OCI-LY7 (cell line): ENCODE results near the gene TSPAN8. TPM values are rescaled to one million over a fixed set of nuclear protein-coding genes. Genes with fewer than 3 reads are reported as not detected.
"Not testable (repeated sequence)": the region's sequence is repeated elsewhere in the genome, so short reads cannot be mapped to it uniquely, and the experiment has no call there.

ENCODE experiments used
- BruUV-seq: library from RNA; stranded (reverse); fragments of 400-500 nt; replicated peaks from 2 replicates; lab custom pipeline; 2021; lab: Mats Ljungman, UMichigan
- CTCF ChIA-PET: fragments of 300-600 bp; sonication (Branson Sonifier 250); formaldehyde crosslinking; loops from one replicate; lab custom pipeline; 2022; ENCODE audit warnings: antibody characterized with exemption; ENCODE audit not compliant: unreplicated experiment; lab: Charles Lee
- POLR2A ChIA-PET: fragments of 300-600 bp; sonication (Branson Sonifier 250); formaldehyde crosslinking; loops from one replicate; lab custom pipeline; 2022; ENCODE audit warnings: antibody characterized with exemption; lab: Charles Lee
- DNase-seq: peaks from one replicate; pipeline ENCODE4 v3.0.0-alpha.2; 2015; ENCODE audit warnings: low spot score
- H2AFZ ChIP-seq: fragments of 200-600 bp; sonication (generic), shearing (Covaris generic); 2 replicates; pipeline ENCODE4 v1.6.1; 2014; ENCODE audit warnings: mild to moderate bottlenecking, antibody characterized with exemption, low read length, moderate library complexity
- H3K27ac ChIP-seq: fragments of 200-600 bp; sonication (generic); 2 replicates; pipeline ENCODE4 v1.5.1; 2014; ENCODE audit warnings: mixed run types, low read depth, mild to moderate bottlenecking, moderate library complexity, low read length, inconsistent platforms; ENCODE audit not compliant: poor library complexity, severe bottlenecking
- H3K36me3 ChIP-seq: fragments of 200-600 bp; sonication (generic); 2 replicates; pipeline ENCODE4 v1.6.1; 2014; ENCODE audit warnings: mild to moderate bottlenecking, antibody characterized with exemption, low read length, moderate library complexity, mixed read lengths; ENCODE audit not compliant: insufficient read depth
- H3K4me1 ChIP-seq: fragments of 200-600 bp; sonication (generic); 2 replicates; pipeline ENCODE4 v1.5.1; 2014; ENCODE audit warnings: mild to moderate bottlenecking, low read length; ENCODE audit not compliant: insufficient read depth, poor library complexity, severe bottlenecking
- H3K4me2 ChIP-seq: fragments of 200-600 bp; sonication (generic); 2 replicates; pipeline ENCODE4 v1.6.1; 2014; ENCODE audit warnings: mild to moderate bottlenecking, low read length
- H3K4me3 ChIP-seq: fragments of 200-600 bp; sonication (generic); 2 replicates; pipeline ENCODE4 v1.5.1; 2014; ENCODE audit warnings: mild to moderate bottlenecking, low read depth, low read length; ENCODE audit not compliant: poor library complexity, severe bottlenecking
- H3K79me2 ChIP-seq: fragments of 200-600 bp; sonication (generic); 2 replicates; pipeline ENCODE4 v1.6.1; 2016; ENCODE audit warnings: low read depth, mild to moderate bottlenecking, low read length, moderate library complexity, mixed read lengths; ENCODE audit not compliant: insufficient read depth
- H3K9me2 ChIP-seq: fragments of 200-600 bp; sonication (generic); 2 replicates; pipeline ENCODE4 v1.6.1; 2016; ENCODE audit warnings: mild to moderate bottlenecking, low read length, mixed read lengths; ENCODE audit not compliant: insufficient read depth
- H3K9me3 ChIP-seq: fragments of 200-600 bp; sonication (generic); 2 replicates; pipeline ENCODE4 v1.6.1; 2014; ENCODE audit warnings: mild to moderate bottlenecking, mixed run types, low read length, mixed read lengths
- H4K20me1 ChIP-seq: fragments of 200-600 bp; sonication (generic); 2 replicates; pipeline ENCODE4 v1.6.1; 2014; ENCODE audit warnings: mild to moderate bottlenecking, antibody characterized with exemption, low read length, moderate library complexity, mixed read lengths; ENCODE audit not compliant: insufficient read depth
- CTCF ChIP-seq: fragments of 200-600 bp; sonication (generic); conservative IDR thresholded peaks from 2 replicates; pipeline ENCODE4 v1.5.1; 2014; ENCODE audit warnings: mild to moderate bottlenecking, antibody characterized with exemption, low read length, moderate library complexity, mixed read lengths
- EZH2phosphoT487 ChIP-seq: fragments of 200-600 bp; sonication (generic); IDR thresholded peaks from 2 replicates; pipeline ENCODE4 v1.6.1; 2018; ENCODE audit warnings: low read depth, borderline replicate concordance, mild to moderate bottlenecking, mixed run types, antibody characterized with exemption, low read length, moderate library complexity, mixed read lengths
- intact Hi-C: fragments of 100-400 bp; cut with micrococcal nuclease; formaldehyde crosslinking; loops from one replicate; pipeline ENCODE4 v1.10.0; 2022; ENCODE audit not compliant: unreplicated experiment
- total RNA-seq, 2 experiments: library from RNA; depleted of rRNA in 1 of 2; stranded (reverse); fragments of >200 nt in 1 of 2; shearing (Covaris generic) in 1 of 2; gene quantifications; 2 replicates each; pipeline ENCODE4 v1.2.3, GENCODE V29; 2014 to 2022

TSPAN8 gene
- total RNA-seq, 2 experiments from 2014 or later: not detected

DNA sequence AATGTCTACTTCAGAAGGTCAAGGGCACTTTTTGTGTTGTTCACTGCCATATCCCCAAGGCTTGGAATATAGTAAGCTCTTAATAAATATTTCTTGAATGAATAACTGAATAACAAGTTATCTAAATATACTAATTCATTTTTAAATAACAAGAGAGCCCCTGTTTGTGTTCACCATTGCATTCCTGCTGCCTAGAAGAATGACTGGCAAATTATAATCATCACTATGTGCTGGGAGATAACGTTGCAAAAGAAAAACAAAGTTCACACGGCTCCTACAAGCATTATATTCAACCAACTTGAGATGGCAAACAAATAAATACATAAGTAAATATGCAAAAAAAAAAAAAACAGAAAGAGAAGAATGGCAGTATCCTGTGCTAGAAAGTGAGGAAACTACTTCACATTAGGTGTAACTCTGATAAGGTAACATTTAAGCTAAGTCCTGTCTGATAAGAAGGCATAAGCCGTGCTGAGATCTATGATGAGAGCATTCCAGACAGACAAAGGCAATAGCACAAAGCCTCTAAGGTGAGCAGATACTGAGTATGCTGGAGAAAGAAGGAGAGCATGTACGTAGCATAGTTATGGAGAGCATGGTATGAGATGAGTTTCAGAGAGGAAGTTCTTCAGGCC, 9.2 kb upstream of the TSPAN8 start:
- Histone ChIP-seq H3K27ac (no peak overlapping the region), H2AFZ (no peak overlapping the region), H3K4me2 (no peak overlapping the region), H3K36me3 (no peaks in the 10 kb centered on the region), H3K79me2 (no peaks in the 10 kb centered on the region), H4K20me1 (no peaks in the 10 kb centered on the region), H3K9me3 (no peaks in the 10 kb centered on the region), H3K9me2 (no peaks in the 10 kb centered on the region), H3K4me1 (no peaks in the 10 kb centered on the region), H3K4me3 (no peak overlapping the region)
- DNase-seq: no peak
- TF ChIP-seq CTCF (no peak), EZH2phosphoT487 (no peak)
- intact Hi-C loops: no loop called here
- no TSS peak for BruUV-seq
- CTCF ChIA-PET: no interaction called here
- POLR2A ChIA-PET: interaction anchor here (0.7 kb wide), 1 partner anchor 753 kb away, joined by 3 read pairs; no protein-coding TSS in a partner anchor

- Histone ChIP-seq H4K20me1 (no peaks in the 10 kb centered on the region), H3K27ac (no peak overlapping the region), H3K9me2 (no peaks in the 10 kb centered on the region), H3K9me3 (no peaks in the 10 kb centered on the region), H3K4me2 (no peak overlapping the region), H3K4me1 (no peaks in the 10 kb centered on the region), H2AFZ (no peak overlapping the region), H3K79me2 (no peaks in the 10 kb centered on the region), H3K36me3 (no peaks in the 10 kb centered on the region), H3K4me3 (no peak overlapping the region)
- ChIA-PET CTCF (no interaction called here), POLR2A (interaction anchor here (0.7 to 1.5 kb wide), 2 partner anchors 12 to 754 kb away, joined by 3 read pairs; no protein-coding TSS in a partner anchor)
- DNase-seq: no peak
- TF ChIP-seq CTCF (no peak), EZH2phosphoT487 (no peak)
- intact Hi-C loops: no loop called here
- BruUV-seq: no TSS peak
Observed at GRCh38 chr12:71166280-71166679, 8.5 kb upstream of the TSPAN8 start.

DNA sequence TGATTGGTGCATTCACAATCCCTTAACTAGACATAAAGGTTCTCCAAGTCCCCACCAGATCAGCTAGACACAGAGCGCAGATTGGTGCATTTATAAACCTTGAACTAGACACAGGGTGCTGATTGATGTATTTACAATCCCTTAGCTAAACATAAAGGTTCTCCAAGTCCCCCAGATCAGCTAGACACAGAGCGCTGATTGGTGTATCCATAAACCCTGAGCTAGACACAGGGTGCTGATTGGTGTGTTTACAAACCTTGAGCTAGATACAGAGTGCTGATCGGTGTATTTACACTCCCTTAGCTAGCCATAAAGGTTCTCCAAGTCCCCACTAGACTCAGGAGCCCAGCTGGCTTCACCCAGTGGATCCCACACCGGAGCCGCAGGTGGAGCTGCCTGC, 8.0 kb upstream of the TSPAN8 start:
- BruUV-seq, H2AFZ ChIP-seq, CTCF ChIA-PET, H3K9me2 ChIP-seq, H4K20me1 ChIP-seq, DNase-seq, H3K9me3 ChIP-seq, H3K27ac ChIP-seq, H3K4me1 ChIP-seq, intact Hi-C loops, H3K79me2 ChIP-seq, H3K4me3 ChIP-seq, H3K36me3 ChIP-seq, H3K4me2 ChIP-seq: not testable (repeated sequence)
- POLR2A ChIA-PET: interaction anchor here (1.5 kb wide), 1 partner anchor 11 kb away, joined by 3 read pairs; no protein-coding TSS in a partner anchor
